Measurements from ENCODE around the gene TWF2.

DNA sequence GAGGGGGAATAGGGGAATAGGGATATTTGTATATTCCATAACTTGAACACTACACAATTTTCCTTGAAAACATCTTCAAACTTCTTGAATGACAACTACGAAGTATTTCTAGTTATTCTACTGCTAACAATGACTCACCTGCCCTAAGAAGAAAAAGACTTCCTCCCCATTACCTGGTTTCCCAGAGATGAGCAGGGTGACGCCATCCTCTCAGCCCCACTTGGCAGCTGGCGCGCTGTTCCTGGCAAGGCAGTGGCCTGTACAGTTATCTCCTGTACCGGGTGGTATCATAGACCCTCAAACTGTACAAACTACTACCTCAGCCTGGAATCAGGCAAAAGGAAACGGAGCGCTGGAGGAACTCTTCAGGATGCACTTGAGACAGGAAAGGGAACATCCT lies 29.1 kb upstream of the TWF2 start:
- TF ChIP-seq CTCF (IDR thresholded peaks at IDR 0.05; ENCODE audit: low read length) = no peak
- no peak for TF ChIP-seq EZH2 (IDR thresholded peaks at IDR 0.05; ENCODE audit: borderline replicate concordance, low read length)

All from OCI-LY1 (cell line).